A673 (cell line): Measurements from ENCODE around the gene UGT1A7. TPM values are rescaled to one million over a fixed set of nuclear protein-coding genes. Genes with fewer than 3 reads are reported as not detected.
"Not testable (repeated sequence)": the region's sequence is repeated elsewhere in the genome, so short reads cannot be mapped to it uniquely, and the experiment has no call there.

Experiments
- BruUV-seq: library from RNA; stranded (reverse); fragments of 400-500 nt; replicated peaks from 2 replicates; lab custom pipeline; 2021; lab: Mats Ljungman, UMichigan
- CTCF ChIA-PET: fragments of 300-600 bp; sonication (Branson Sonifier 250); formaldehyde crosslinking; loops from one replicate; lab custom pipeline; 2022; ENCODE audit warnings: antibody characterized with exemption; lab: Charles Lee
- POLR2A ChIA-PET: fragments of 300-600 bp; sonication (Branson Sonifier 250); formaldehyde crosslinking; loops from one replicate; lab custom pipeline; 2022; ENCODE audit warnings: antibody characterized with exemption; ENCODE audit not compliant: low non-redundant PET; lab: Charles Lee
- DNase-seq: peaks from one replicate; pipeline ENCODE4 v3.0.0-alpha.2; 2015; ENCODE audit warnings: low spot score
- H3K27ac ChIP-seq: fragments of 200-600 bp; sonication (generic); 2 replicates; pipeline ENCODE4 v1.5.1; 2016; ENCODE audit warnings: mixed run types, low read depth, mild to moderate bottlenecking, mixed read lengths, antibody characterized with exemption, low read length; ENCODE audit not compliant: poor library complexity, severe bottlenecking
- H3K27me3 ChIP-seq: fragments of 200-600 bp; sonication (generic); replicated peaks from 2 replicates; pipeline ENCODE4 v1.6.1; 2017; ENCODE audit warnings: mixed run types, low read depth, mild to moderate bottlenecking, mixed read lengths, antibody characterized with exemption, low read length; ENCODE audit not compliant: insufficient read depth, poor library complexity
- H3K36me3 ChIP-seq: fragments of 200-600 bp; sonication (generic); 2 replicates; pipeline ENCODE4 v1.6.1; 2016; ENCODE audit warnings: mixed run types, mild to moderate bottlenecking, mixed read lengths, antibody characterized with exemption, low read length; ENCODE audit not compliant: insufficient read depth, poor library complexity, severe bottlenecking
- H3K4me1 ChIP-seq: fragments of 200-600 bp; sonication (generic); 2 replicates; pipeline ENCODE4 v1.6.1; 2017; ENCODE audit warnings: mixed run types, mild to moderate bottlenecking, mixed read lengths, antibody characterized with exemption, low read length; ENCODE audit not compliant: insufficient read depth, poor library complexity, severe bottlenecking
- H3K4me3 ChIP-seq: fragments of 200-600 bp; sonication (generic); 2 replicates; pipeline ENCODE4 v1.5.1; 2016; ENCODE audit warnings: low read depth, mixed run types, mild to moderate bottlenecking, mixed read lengths, low read length; ENCODE audit not compliant: poor library complexity, severe bottlenecking
- H3K9me3 ChIP-seq: fragments of 200-600 bp; sonication (generic); 2 replicates; pipeline ENCODE4 v1.6.1; 2016; ENCODE audit warnings: mixed run types, low read depth, mild to moderate bottlenecking, mixed read lengths, antibody characterized with exemption, low read length; ENCODE audit not compliant: poor library complexity, severe bottlenecking
- CTCF ChIP-seq: fragments of 300-800, 200-600 bp; sonication (generic); conservative IDR thresholded peaks from 2 replicates; pipeline ENCODE4 v1.5.1; 2017; ENCODE audit warnings: low read depth, mild to moderate bottlenecking, antibody characterized with exemption, low read length, moderate library complexity, mixed read lengths
- EZH2 ChIP-seq: fragments of 200-600 bp; sonication (generic); IDR thresholded peaks from 2 replicates; pipeline ENCODE4 v1.6.1; 2017; ENCODE audit warnings: borderline replicate concordance, low read depth, mild to moderate bottlenecking, mixed read lengths, antibody characterized with exemption, low read length; ENCODE audit not compliant: poor library complexity, severe bottlenecking
- intact Hi-C: fragments of 100-400 bp; cut with micrococcal nuclease; formaldehyde crosslinking; loops from one replicate; pipeline ENCODE4 v1.10.0; 2022; ENCODE audit not compliant: unreplicated experiment
- total RNA-seq: library from RNA; stranded (reverse); gene quantifications from 2 replicates; pipeline ENCODE4 v1.2.3, GENCODE V29; 2021

UGT1A7 gene
- total RNA-seq, 1 experiment from 2014 or later: not detected

GRCh38 chr2:233743464-233744259 lies 62.0 kb downstream of the UGT1A7 start:
- DNase-seq: no peak
- ChIA-PET CTCF (no interaction called here), POLR2A (no interaction called here)
- no peaks in the 10 kb centered on the region for H3K36me3 ChIP-seq
- no peaks in the 10 kb centered on the region for H3K27me3 ChIP-seq
- H3K4me3 ChIP-seq: no peak overlapping the region
- H3K27ac ChIP-seq: no peak overlapping the region
- intact Hi-C loops: no loop called here
- no peaks in the 10 kb centered on the region for H3K9me3 ChIP-seq
- TF ChIP-seq CTCF: no peak
- no peak for TF ChIP-seq EZH2
- BruUV-seq: no TSS peak
- no peaks in the 10 kb centered on the region for H3K4me1 ChIP-seq

GRCh38 chr2:233745073-233745755 lies 63.5 kb downstream of the UGT1A7 start:
- Histone ChIP-seq H3K4me1 (no peaks in the 10 kb centered on the region), H3K36me3 (no peaks in the 10 kb centered on the region), H3K27me3 (no peaks in the 10 kb centered on the region), H3K27ac (no peak overlapping the region), H3K4me3 (no peak overlapping the region), H3K9me3 (no peaks in the 10 kb centered on the region)
- TF ChIP-seq CTCF (no peak), EZH2 (no peak)
- ChIA-PET POLR2A (no interaction called here), CTCF (no interaction called here)
- no TSS peak for BruUV-seq
- intact Hi-C loops: no loop called here
- DNase-seq: no peak

- DNase-seq, POLR2A ChIA-PET, H3K9me3 ChIP-seq, H3K4me1 ChIP-seq, BruUV-seq, H3K27ac ChIP-seq, intact Hi-C loops, H3K36me3 ChIP-seq, H3K4me3 ChIP-seq, CTCF ChIA-PET, H3K27me3 ChIP-seq: not testable (repeated sequence)
These were observed 64.1 kb downstream of the UGT1A7 start for GRCh38 chr2:233745838-233746237.
